GM23248 (cell line): Measurements from ENCODE around the gene MYH3. TPM values are rescaled to one million over a fixed set of nuclear protein-coding genes. Genes with fewer than 3 reads are reported as not detected.

Experiments used
- DNase-seq: peaks from one replicate; pipeline ENCODE4 v3.0.0-alpha.2; 2015
- H2AFZ ChIP-seq: fragments of 200-600 bp; sonication (generic); 2 replicates; pipeline ENCODE4 v1.6.1; 2016; ENCODE audit warnings: antibody characterized with exemption
- H3F3A ChIP-seq: fragments of 200-600 bp; sonication (generic); 2 replicates; pipeline ENCODE4 v1.6.1; 2016; ENCODE audit warnings: mild to moderate bottlenecking, antibody characterized with exemption, mixed run types; ENCODE audit not compliant: insufficient read depth
- H3K27ac ChIP-seq: fragments of 200-600 bp; sonication (generic); 2 replicates; pipeline ENCODE4 v1.5.1; 2016; ENCODE audit warnings: mild to moderate bottlenecking
- H3K27me3 ChIP-seq: fragments of 200-600 bp; sonication (generic); replicated peaks from 2 replicates; pipeline ENCODE4 v1.6.1; 2016; ENCODE audit warnings: mild to moderate bottlenecking; ENCODE audit not compliant: insufficient read depth
- H3K36me3 ChIP-seq: fragments of 200-600 bp; sonication (generic); 2 replicates; pipeline ENCODE4 v1.6.1; 2016; ENCODE audit warnings: low read depth, mild to moderate bottlenecking
- H3K4me1 ChIP-seq: fragments of 200-600 bp; sonication (generic); 2 replicates; pipeline ENCODE4 v1.6.1; 2016; ENCODE audit warnings: mild to moderate bottlenecking; ENCODE audit not compliant: insufficient read depth
- H3K4me2 ChIP-seq: fragments of 200-600 bp; sonication (generic); one replicate; pipeline ENCODE4 v1.6.1; 2016; ENCODE audit warnings: mild to moderate bottlenecking; ENCODE audit not compliant: unreplicated experiment
- H3K4me3 ChIP-seq: fragments of 200-600 bp; sonication (generic); 2 replicates; pipeline ENCODE4 v1.5.1; 2016; ENCODE audit warnings: mild to moderate bottlenecking
- H3K79me2 ChIP-seq: fragments of 200-600 bp; sonication (generic); 2 replicates; pipeline ENCODE4 v1.6.1; 2016; ENCODE audit warnings: mild to moderate bottlenecking; ENCODE audit not compliant: insufficient read depth
- H3K9ac ChIP-seq: fragments of 200-600 bp; sonication (generic); 2 replicates; pipeline ENCODE4 v1.6.1; 2016; ENCODE audit warnings: mild to moderate bottlenecking
- H3K9me2 ChIP-seq: fragments of 200-600 bp; sonication (generic); 2 replicates; pipeline ENCODE4 v1.6.1; 2016; ENCODE audit warnings: mixed run types, mild to moderate bottlenecking, moderate library complexity; ENCODE audit not compliant: insufficient read depth
- H3K9me3 ChIP-seq: fragments of 200-600 bp; sonication (generic); one replicate; pipeline ENCODE4 v1.6.1; 2017; ENCODE audit warnings: low read depth
- H4K20me1 ChIP-seq: fragments of 200-600 bp; sonication (generic); 2 replicates; pipeline ENCODE4 v1.6.0; 2016; ENCODE audit not compliant: insufficient read depth
- EZH2 ChIP-seq: fragments of 200-600 bp; sonication (generic); IDR thresholded peaks from 2 replicates; pipeline ENCODE4 v1.6.1; 2018; ENCODE audit warnings: antibody characterized with exemption, mild to moderate bottlenecking; ENCODE audit not compliant: insufficient read depth, poor library complexity, severe bottlenecking
- EZH2phosphoT487 ChIP-seq: fragments of 200-600 bp; sonication (generic); IDR thresholded peaks from 2 replicates; pipeline ENCODE4 v1.6.1; 2018; ENCODE audit warnings: antibody characterized with exemption, moderate library complexity, mild to moderate bottlenecking, low read depth; ENCODE audit not compliant: insufficient read depth
- WGBS, 2 experiments: methylation state at CpG; one replicate each; pipeline ENCODE4 v1.1.6; 2015 to 2017; ENCODE audit warnings: low lambda C conversion rate in 2 of 2, low coverage in 1 of 2; ENCODE audit errors: missing lambda C conversion rate in 2 of 2; 5-methylcytosine and 5-hydroxymethylcytosine counted together
- in situ Hi-C: fragments of 300-500 bp; cut with MboI; formaldehyde crosslinking; loops from 2 replicates; pipeline ENCODE4 v1.15.0; 2020
- polyA plus RNA-seq: library from polyadenylated mRNA; unstranded; fragments of >200 nt; fragmentation: Nextera tagmentation; extraction: Ambion mirVana; gene quantifications from 2 replicates; pipeline ENCODE4 v1.2.1, GENCODE V29; 2016
- total RNA-seq: library from RNA; depleted of rRNA; stranded (reverse); fragments of >200 nt; shearing (Covaris generic); gene quantifications from 2 replicates; pipeline ENCODE4 v1.2.3, GENCODE V29; 2014

Gene MYH3
- total and polyA plus RNA-seq, 2 experiments from 2014 or later = 0.26 to 3.1 TPM

DNA sequence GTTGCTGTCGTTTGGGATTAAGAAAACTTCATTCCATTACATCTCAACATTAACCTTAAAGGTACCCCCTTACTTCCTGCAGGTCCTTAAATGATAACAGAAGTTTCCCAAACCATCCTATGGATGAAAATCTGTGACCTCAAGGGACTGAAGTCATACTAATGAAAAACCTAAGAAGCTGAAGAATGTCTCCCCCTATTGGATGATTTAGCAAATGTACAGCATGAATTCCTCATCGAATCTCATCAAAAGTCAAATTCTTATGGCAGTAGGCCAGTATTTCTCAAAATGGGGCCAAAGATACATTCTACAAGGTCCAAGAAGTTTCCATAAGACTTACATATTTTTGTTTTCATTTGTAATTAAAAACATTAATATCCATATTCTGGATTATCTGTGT is 26.7 kb upstream of the MYH3 start:
- Histone ChIP-seq H3K36me3 (peaks cover 42% of the 10 kb centered on the region), H3K9ac (no peak overlapping the region), H2AFZ (no peak overlapping the region), H4K20me1 (peaks cover 7% of the 10 kb centered on the region; the same call in 1 of the 2 replicates), H3K9me2 (no peaks in the 10 kb centered on the region), H3K4me3 (no peak overlapping the region), H3K4me2 (no peak overlapping the region), H3F3A (peaks cover 16% of the 10 kb centered on the region), H3K27me3 (no peaks in the 10 kb centered on the region), H3K9me3 (no peaks in the 10 kb centered on the region), H3K79me2 (peaks cover 35% of the 10 kb centered on the region), H3K27ac (no peak overlapping the region), H3K4me1 (peaks cover 18% of the 10 kb centered on the region)
- in situ Hi-C loops = no loop called here
- no peak for TF ChIP-seq EZH2phosphoT487
- peak; percentile 39 for DNase-seq
- WGBS, 2 experiments = 49 to 50% methylated on average over 2 of the region's 2 CpGs

DNA sequence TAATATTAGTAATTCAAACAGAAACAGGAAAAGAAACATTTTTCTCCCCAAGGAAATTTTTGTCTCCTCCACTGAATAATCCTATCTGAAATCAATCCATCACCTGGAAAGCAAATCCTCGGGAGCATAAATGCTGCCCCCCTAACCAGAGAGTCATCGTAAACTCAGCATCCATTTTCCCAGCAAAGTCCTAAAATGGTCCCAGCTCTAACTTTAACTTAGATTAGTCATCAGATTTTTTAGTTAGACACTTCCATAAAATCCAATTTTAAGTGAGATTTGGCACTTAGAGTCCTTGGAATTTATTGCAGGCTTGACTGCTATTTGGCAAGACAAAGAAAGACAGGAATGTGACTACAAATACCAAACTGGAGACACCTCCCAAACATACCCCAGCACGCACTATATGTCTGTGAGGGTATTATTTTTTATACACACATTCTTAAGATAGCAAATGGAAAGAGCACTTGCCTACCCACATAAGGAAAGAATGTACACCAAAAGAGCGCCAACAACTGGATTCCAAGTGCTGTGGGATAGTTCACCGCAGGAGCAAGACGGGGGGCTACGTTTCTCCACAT is 24.8 kb upstream of the MYH3 start:
- H3K36me3 ChIP-seq = peaks cover 42% of the 10 kb centered on the region
- no peak overlapping the region for H3K4me3 ChIP-seq
- TF ChIP-seq EZH2phosphoT487 (no peak), EZH2 (no peak)
- no peaks in the 10 kb centered on the region for H3K9me2 ChIP-seq
- peak overlapping the region; percentile 28; the same call in 1 of the 2 replicates for H3K27ac ChIP-seq
- no peaks in the 10 kb centered on the region for H3K27me3 ChIP-seq
- no peaks in the 10 kb centered on the region for H4K20me1 ChIP-seq
- H3K9ac ChIP-seq = no peak overlapping the region
- H3K79me2 ChIP-seq = peaks cover 18% of the 10 kb centered on the region
- H3K9me3 ChIP-seq = no peaks in the 10 kb centered on the region
- H3K4me2 ChIP-seq = peak overlapping the region; percentile 35
- peaks cover 18% of the 10 kb centered on the region for H3K4me1 ChIP-seq
- peak; percentile 47 for DNase-seq
- WGBS, 2 experiments = 49 to 60% methylated on average over 7 of the region's 7 CpGs
- peaks cover 16% of the 10 kb centered on the region for H3F3A ChIP-seq
- in situ Hi-C loops = no loop called here
- no peak overlapping the region for H2AFZ ChIP-seq

DNA sequence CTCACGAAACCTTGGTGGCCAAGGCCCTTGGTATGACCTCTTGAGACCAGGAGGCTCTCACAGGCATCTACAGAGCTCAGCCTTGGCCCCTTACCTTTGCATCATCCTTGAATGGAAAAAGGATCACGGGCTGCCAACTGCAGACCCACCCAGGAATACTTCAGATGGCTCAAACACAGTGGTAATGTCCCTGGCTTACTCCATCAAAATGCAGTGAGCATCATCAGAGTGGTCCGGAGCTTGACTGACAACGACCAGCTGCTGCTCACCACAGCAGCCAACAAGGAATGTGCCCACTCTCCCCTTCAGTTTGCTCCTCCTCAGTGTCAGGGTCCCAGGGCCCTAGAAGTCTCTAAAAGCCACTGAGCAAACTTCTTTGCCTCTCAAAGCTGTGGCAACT is 17.6 kb upstream of the MYH3 start:
- no peak overlapping the region for H3K4me3 ChIP-seq
- H3K27ac ChIP-seq = no peak overlapping the region
- H3K9me3 ChIP-seq = no peaks in the 10 kb centered on the region
- no peaks in the 10 kb centered on the region for H4K20me1 ChIP-seq
- in situ Hi-C loops = no loop called here
- TF ChIP-seq EZH2phosphoT487 (no peak), EZH2 (no peak)
- DNase-seq = no peak
- H3K36me3 ChIP-seq = peaks cover 21% of the 10 kb centered on the region; the same call in 1 of the 2 replicates
- 93 to 100% methylated on average over 4 of the region's 4 CpGs for WGBS, 2 experiments
- H3K27me3 ChIP-seq = no peaks in the 10 kb centered on the region
- no peak overlapping the region for H3K9ac ChIP-seq
- H3F3A ChIP-seq = no peaks in the 10 kb centered on the region; the same call in 1 of the 2 replicates
- no peaks in the 10 kb centered on the region for H3K79me2 ChIP-seq
- H3K4me1 ChIP-seq = no peaks in the 10 kb centered on the region
- no peak overlapping the region for H2AFZ ChIP-seq
- no peaks in the 10 kb centered on the region for H3K9me2 ChIP-seq
- no peak overlapping the region for H3K4me2 ChIP-seq

DNA sequence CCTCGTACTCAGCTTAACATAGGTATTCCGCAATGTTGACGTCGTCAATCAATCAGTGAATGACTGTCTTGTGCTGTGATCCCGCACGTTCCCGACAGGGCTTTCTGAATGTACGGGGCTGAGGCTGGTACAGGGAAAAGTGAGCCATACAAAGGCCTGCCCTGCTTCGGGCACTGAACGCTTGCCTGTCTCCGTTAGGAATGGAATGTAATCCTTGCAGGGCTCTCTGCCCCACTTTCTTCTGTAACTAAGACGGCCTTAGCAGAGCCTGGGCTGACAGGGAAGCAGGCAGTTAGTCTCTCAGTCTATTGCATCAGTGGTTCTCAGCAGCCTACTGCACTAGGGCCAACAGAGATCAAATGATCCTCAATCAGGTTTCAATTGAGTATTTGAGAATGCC is 16.2 kb upstream of the MYH3 start:
- no peak overlapping the region for H3K4me3 ChIP-seq
- no peaks in the 10 kb centered on the region for H3K9me3 ChIP-seq
- H3F3A ChIP-seq = peaks cover 9% of the 10 kb centered on the region
- no peaks in the 10 kb centered on the region for H3K79me2 ChIP-seq
- H3K27me3 ChIP-seq = no peaks in the 10 kb centered on the region
- no peak for DNase-seq
- H4K20me1 ChIP-seq = no peaks in the 10 kb centered on the region
- TF ChIP-seq EZH2phosphoT487 (no peak), EZH2 (no peak)
- peaks cover 9% of the 10 kb centered on the region for H3K4me1 ChIP-seq
- H3K36me3 ChIP-seq = peaks cover 10% of the 10 kb centered on the region; the same call in 1 of the 2 replicates
- H3K4me2 ChIP-seq = no peak overlapping the region
- no peak overlapping the region for H3K27ac ChIP-seq
- in situ Hi-C loops = no loop called here
- no peak overlapping the region for H3K9ac ChIP-seq
- H3K9me2 ChIP-seq = no peaks in the 10 kb centered on the region
- 91 to 93% methylated on average over 12 of the region's 12 CpGs for WGBS, 2 experiments
- no peak overlapping the region for H2AFZ ChIP-seq
